ENCODE results near the gene FA2H. TPM values are rescaled to one million over a fixed set of nuclear protein-coding genes. Genes with fewer than 3 reads are reported as not detected.

The FA2H gene
- total RNA-seq, 3 donors from 2014 or later = 0.33 to 1.8 TPM; not detected in 1

DNA sequence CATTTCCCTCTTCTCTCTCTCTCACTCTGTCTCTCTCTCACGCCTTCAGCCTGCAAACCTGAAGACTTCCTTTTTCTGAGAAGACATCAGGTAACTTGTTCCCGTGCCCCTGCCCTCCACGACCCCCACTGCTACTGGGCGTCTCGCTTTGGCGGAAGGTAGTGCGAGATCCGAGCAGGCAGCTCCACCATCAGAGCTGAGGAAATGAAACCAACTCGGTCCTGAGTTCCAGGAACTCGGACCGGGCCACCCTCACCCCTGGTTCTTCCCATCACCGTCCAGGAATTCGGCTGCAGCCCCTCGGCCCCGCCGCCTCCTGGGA lies 74.5 kb downstream of the FA2H start:
- H3K27me3 ChIP-seq = no peaks in the 10 kb centered on the region
- peak overlapping the region; percentile 80 to 85 for H3K27ac ChIP-seq
- no peaks in the 10 kb centered on the region for H3K36me3 ChIP-seq
- DNase-seq (ENCODE audit: low spot score in 2 of 2) = no peak
- peak overlapping the region; percentile 73 to 93 (median 88) for H3K4me3 ChIP-seq
- intact Hi-C loops (cut with DNase I; ENCODE audit: low total_unique reads) = no loop called here
- H3K9me3 ChIP-seq = no peaks in the 10 kb centered on the region
- TF ChIP-seq POLR2AphosphoS5 (IDR thresholded peaks at IDR 0.05) (no peak), POLR2A (IDR thresholded peaks at IDR 0.05) (no peak)
- TF ChIP-seq, protein P1, sequence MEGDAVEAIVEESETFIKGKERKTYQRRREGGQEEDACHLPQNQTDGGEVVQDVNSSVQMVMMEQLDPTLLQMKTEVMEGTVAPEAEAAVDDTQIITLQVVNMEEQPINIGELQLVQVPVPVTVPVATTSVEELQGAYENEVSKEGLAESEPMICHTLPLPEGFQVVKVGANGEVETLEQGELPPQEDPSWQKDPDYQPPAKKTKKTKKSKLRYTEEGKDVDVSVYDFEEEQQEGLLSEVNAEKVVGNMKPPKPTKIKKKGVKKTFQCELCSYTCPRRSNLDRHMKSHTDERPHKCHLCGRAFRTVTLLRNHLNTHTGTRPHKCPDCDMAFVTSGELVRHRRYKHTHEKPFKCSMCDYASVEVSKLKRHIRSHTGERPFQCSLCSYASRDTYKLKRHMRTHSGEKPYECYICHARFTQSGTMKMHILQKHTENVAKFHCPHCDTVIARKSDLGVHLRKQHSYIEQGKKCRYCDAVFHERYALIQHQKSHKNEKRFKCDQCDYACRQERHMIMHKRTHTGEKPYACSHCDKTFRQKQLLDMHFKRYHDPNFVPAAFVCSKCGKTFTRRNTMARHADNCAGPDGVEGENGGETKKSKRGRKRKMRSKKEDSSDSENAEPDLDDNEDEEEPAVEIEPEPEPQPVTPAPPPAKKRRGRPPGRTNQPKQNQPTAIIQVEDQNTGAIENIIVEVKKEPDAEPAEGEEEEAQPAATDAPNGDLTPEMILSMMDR (IDR thresholded peaks at IDR 0.05) = no peak
- no peaks in the 10 kb centered on the region for H3K4me1 ChIP-seq

DNA sequence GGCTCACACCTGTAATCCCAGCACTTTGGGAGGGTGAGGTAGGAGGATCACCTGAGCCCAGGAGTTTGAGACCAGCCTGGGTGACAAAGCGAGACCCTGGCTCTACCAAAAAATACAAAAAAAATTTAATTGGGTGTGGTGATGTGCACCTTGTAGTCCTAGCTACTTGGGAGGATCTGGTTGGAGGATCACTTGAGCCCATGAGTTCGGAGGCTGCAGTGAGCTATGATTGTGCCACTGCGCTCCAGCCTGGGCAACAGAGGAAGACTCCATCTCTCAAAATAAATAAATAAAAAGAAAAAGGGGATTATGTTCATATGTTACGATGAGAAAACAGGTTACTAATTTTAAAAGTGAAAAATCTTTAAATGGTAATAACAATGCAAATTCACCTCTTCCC lies 75.0 kb downstream of the FA2H start:
- TF ChIP-seq, protein P1 (IDR thresholded peaks at IDR 0.05) = no peak
- no peak for TF ChIP-seq POLR2AphosphoS5 (IDR thresholded peaks at IDR 0.05)
- no peak for TF ChIP-seq POLR2A (IDR thresholded peaks at IDR 0.05)
- Histone ChIP-seq H3K4me3 (peak overlapping the region; percentile 73 to 93 (median 88)), H3K27me3 (no peaks in the 10 kb centered on the region), H3K36me3 (no peaks in the 10 kb centered on the region), H3K9me3 (no peaks in the 10 kb centered on the region), H3K4me1 (no peaks in the 10 kb centered on the region), H3K27ac (no peak overlapping the region)
- no peak for DNase-seq (ENCODE audit: low spot score in 2 of 2)
- intact Hi-C loops (cut with DNase I; ENCODE audit: low total_unique reads) = loop anchor here (5.0 kb wide), 1 partner anchor 273 kb away; no protein-coding TSS in a partner anchor

DNA sequence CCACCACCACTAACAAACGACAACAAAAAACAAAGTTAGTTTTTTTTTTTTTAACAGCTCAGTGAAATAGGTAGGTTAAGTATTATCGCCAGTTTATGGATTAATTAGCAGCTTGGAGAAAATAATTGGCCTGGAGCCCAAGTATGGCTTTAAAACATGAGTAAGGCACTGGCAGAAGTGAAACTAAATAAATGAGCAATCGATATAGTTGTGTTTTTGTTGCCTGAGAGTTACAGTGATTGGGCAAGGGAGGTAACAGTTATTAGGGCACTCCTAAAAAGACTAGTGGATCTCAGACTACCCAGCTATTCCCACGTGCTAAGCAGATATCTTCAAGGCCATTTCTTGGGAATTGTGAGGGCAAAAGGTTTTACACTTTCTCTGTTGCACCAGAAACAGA lies 76.4 kb downstream of the FA2H start:
- H3K36me3 ChIP-seq = no peaks in the 10 kb centered on the region
- H3K4me3 ChIP-seq = peak overlapping the region in 1 of 3 donors; percentile 29
- H3K9me3 ChIP-seq = no peaks in the 10 kb centered on the region
- H3K4me1 ChIP-seq = no peaks in the 10 kb centered on the region
- DNase-seq (ENCODE audit: low spot score in 2 of 2) = no peak
- TF ChIP-seq POLR2AphosphoS5 (IDR thresholded peaks at IDR 0.05) (no peak), POLR2A (IDR thresholded peaks at IDR 0.05) (no peak)
- TF ChIP-seq, protein P1 (IDR thresholded peaks at IDR 0.05) = no peak
- no peaks in the 10 kb centered on the region for H3K27me3 ChIP-seq
- intact Hi-C loops (cut with DNase I; ENCODE audit: low total_unique reads) = loop anchor here (5.0 kb wide), 1 partner anchor 274 kb away; no protein-coding TSS in a partner anchor
- H3K27ac ChIP-seq = no peak overlapping the region

DNA sequence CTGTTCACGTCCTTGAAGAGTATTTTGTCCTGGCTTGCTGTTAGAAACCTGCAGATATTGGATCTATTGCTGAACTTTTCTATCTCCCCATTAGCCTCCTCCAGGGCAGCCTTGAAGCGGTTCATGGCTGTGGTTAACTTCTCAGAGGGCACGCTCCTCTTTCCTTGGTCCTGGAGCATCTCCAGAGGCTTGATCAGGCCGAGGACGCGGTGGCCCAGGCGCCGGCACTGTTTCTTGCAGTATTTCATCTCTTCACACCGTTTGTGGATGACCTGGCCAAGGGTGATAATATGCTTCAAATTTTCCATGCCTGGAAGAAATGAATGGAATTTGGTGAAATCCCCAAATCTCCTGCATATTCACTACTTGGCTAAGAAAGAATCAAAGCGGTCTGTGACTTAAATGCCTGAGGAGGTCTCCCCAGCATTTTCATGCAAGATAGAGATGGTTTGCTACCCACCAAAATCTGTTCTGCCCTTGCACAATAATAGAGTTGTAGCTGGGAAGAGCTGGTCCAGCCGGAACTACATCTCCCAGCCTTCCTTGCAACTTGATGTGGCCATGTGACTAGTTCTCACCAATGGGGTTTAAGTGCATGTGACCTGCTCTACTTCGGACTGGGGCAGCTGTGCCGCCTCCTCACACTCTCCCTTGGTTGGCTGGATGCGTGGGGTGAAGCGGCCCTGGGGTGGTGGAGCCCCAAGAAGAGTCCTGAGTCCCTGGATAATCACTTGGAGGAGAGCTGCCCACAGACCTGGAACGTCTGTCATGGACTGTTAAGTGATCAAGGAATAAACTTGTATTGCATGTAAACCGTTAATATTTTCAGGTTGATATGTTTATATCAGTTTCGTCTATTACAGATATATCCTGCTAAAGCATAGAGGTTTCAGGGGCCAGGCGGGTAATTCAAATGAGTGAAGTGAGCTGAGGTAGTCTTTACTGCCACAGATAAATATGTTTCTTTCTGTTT lies 78.9 kb downstream of the FA2H start:
- no peaks in the 10 kb centered on the region for H3K4me1 ChIP-seq
- TF ChIP-seq, protein P1 (IDR thresholded peaks at IDR 0.05) = no peak
- TF ChIP-seq POLR2A (IDR thresholded peaks at IDR 0.05) (no peak), POLR2AphosphoS5 (IDR thresholded peaks at IDR 0.05) (no peak)
- no peaks in the 10 kb centered on the region for H3K9me3 ChIP-seq
- H3K36me3 ChIP-seq = no peaks in the 10 kb centered on the region
- peak; percentile 61 to 79 for DNase-seq (ENCODE audit: low spot score in 2 of 2)
- H3K4me3 ChIP-seq = peak overlapping the region; percentile 30 to 69 (median 52)
- intact Hi-C loops (cut with DNase I; ENCODE audit: low total_unique reads) = loop anchor here (5.0 kb wide), 1 partner anchor 277 kb away; no protein-coding TSS in a partner anchor
- H3K27ac ChIP-seq = peak overlapping the region; percentile 35 to 74
- no peaks in the 10 kb centered on the region for H3K27me3 ChIP-seq
